Activated naive CD4-positive, alpha-beta T cell treated with anti-CD3 and anti-CD28 coated beads for 36 hours (primary cell): ENCODE data around the gene MTRF1L. TPM values are rescaled to one million over a fixed set of nuclear protein-coding genes. Genes with fewer than 3 reads are reported as not detected.

Experiments used
- CTCF ChIA-PET: fragments of 350-600 bp; sonication (Branson Sonifier 250); formaldehyde crosslinking; loops from one replicate; lab custom pipeline; 2021; ENCODE audit warnings: antibody characterized with exemption; lab: Charles Lee
- DNase-seq: peaks from one replicate; pipeline ENCODE4 v3.0.0-alpha.2; 2020
- H3K27ac Mint-ChIP-seq: one replicate; pipeline ENCODE4 v1.8.0; 2021; ENCODE audit warnings: mild to moderate bottlenecking, mixed read lengths
- H3K27me3 Mint-ChIP-seq: one replicate; pipeline ENCODE4 v1.8.0; 2021; ENCODE audit warnings: low read depth, mixed read lengths
- H3K36me3 Mint-ChIP-seq: one replicate; pipeline ENCODE4 v1.8.0; 2021; ENCODE audit warnings: low read depth, mixed read lengths
- H3K4me1 Mint-ChIP-seq: one replicate; pipeline ENCODE4 v1.8.0; 2021; ENCODE audit warnings: low read depth, mixed read lengths
- H3K4me3 Mint-ChIP-seq: one replicate; pipeline ENCODE4 v1.8.0; 2021; ENCODE audit warnings: mild to moderate bottlenecking, moderate library complexity, mixed read lengths
- H3K9me3 Mint-ChIP-seq: one replicate; pipeline ENCODE4 v1.8.0; 2021; ENCODE audit warnings: mixed read lengths
- intact Hi-C: fragments of 100-400 bp; cut with micrococcal nuclease; formaldehyde crosslinking; loops from one replicate; pipeline ENCODE4 v1.15.1; 2023
- total RNA-seq, 2 experiments: library from RNA; stranded (reverse); gene quantifications; one replicate each; pipeline ENCODE4 v1.2.3, GENCODE V29; 2021

The MTRF1L gene
- total RNA-seq, result 10 to 100 TPM; 11.6 to 12.0 TPM

GRCh38 chr6:153002613-153003365 lies at the start of gene MTRF1L:
Gene MTRF1L (minus strand): TSS chr6:153002709. CDS start chr6:153002685, 24 bp downstream.
- Mint-ChIP-seq H3K4me3 (peak within 1 kb of the TSS; percentile 98), H3K27ac (peak within 1 kb of the TSS; percentile 94), H3K36me3 (peaks cover 18% of the 10 kb centered on the region), H3K9me3 (no peaks in the 10 kb centered on the region), H3K27me3 (no peaks in the 10 kb centered on the region), H3K4me1 (peaks cover 33% of the 10 kb centered on the region)
- intact Hi-C loops, result loop anchor here (1.0 to 5.0 kb wide), 11 partner anchors 20 to 1610 kb away; partner anchors contain the start of genes RMND1 and ZBTB2
- CTCF ChIA-PET, result no interaction called here
- peak; percentile 95 for DNase-seq

GRCh38 chr6:153051801-153052200 lies 49.3 kb upstream of the MTRF1L start:
- CTCF ChIA-PET, result interaction anchor here (0.8 to 1.0 kb wide), 2 partner anchors 14 to 56 kb away, joined by 3 to 5 read pairs; no protein-coding TSS in a partner anchor
- no peaks in the 10 kb centered on the region for H3K4me1 Mint-ChIP-seq
- peaks cover 6% of the 10 kb centered on the region for H3K27me3 Mint-ChIP-seq
- no peak overlapping the region for H3K27ac Mint-ChIP-seq
- no peaks in the 10 kb centered on the region for H3K9me3 Mint-ChIP-seq
- DNase-seq, result no peak
- intact Hi-C loops, result no loop called here
- H3K4me3 Mint-ChIP-seq, result no peak overlapping the region
- H3K36me3 Mint-ChIP-seq, result no peaks in the 10 kb centered on the region

DNA sequence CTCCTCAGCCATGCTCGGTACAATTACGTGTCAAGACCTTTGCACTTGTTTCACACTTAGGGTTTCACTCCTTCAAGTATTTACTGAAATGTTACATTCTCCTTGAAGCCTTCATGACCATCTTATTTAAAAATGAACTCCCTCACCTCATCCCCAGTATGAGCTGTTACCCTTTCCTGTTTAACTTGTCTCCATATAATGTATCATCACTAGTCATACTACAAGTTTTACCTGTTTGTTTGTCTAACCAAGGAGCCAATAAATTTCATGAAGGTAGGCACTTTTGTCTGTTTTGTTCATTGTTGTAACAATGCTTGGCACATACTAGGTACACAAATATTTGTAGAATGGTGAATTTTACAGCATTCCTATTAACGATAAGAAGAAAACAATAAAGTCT lies 46.1 kb upstream of the MTRF1L start:
- H3K4me3 Mint-ChIP-seq, result no peak overlapping the region
- no peaks in the 10 kb centered on the region for H3K9me3 Mint-ChIP-seq
- no peak overlapping the region for H3K27ac Mint-ChIP-seq
- no peaks in the 10 kb centered on the region for H3K4me1 Mint-ChIP-seq
- no peaks in the 10 kb centered on the region for H3K27me3 Mint-ChIP-seq
- no peak for DNase-seq
- intact Hi-C loops, result no loop called here
- no peaks in the 10 kb centered on the region for H3K36me3 Mint-ChIP-seq
- CTCF ChIA-PET, result no interaction called here

DNA sequence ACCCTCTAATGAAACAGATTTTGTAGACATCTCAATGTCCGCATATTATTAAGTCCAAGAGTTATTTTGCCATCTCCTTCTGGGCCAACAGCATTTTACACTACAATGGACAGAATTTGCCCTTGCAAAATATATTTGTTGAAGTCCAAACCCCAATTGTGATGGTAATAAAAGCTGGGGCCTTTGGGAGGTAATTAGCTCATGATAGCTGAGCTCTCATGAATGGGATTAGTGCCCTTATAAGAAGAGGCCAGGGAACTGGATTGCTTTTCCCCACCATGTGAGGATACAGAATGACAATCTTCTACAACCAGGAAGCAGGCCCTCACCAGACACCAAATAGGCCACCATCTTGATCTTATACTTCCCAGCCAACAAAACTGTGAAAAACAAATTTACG lies 44.9 kb upstream of the MTRF1L start:
- peaks cover 3% of the 10 kb centered on the region for H3K27me3 Mint-ChIP-seq
- DNase-seq, result no peak
- no peaks in the 10 kb centered on the region for H3K36me3 Mint-ChIP-seq
- no peaks in the 10 kb centered on the region for H3K9me3 Mint-ChIP-seq
- H3K4me1 Mint-ChIP-seq, result no peaks in the 10 kb centered on the region
- CTCF ChIA-PET, result no interaction called here
- H3K4me3 Mint-ChIP-seq, result no peak overlapping the region
- no peak overlapping the region for H3K27ac Mint-ChIP-seq
- intact Hi-C loops, result no loop called here

DNA sequence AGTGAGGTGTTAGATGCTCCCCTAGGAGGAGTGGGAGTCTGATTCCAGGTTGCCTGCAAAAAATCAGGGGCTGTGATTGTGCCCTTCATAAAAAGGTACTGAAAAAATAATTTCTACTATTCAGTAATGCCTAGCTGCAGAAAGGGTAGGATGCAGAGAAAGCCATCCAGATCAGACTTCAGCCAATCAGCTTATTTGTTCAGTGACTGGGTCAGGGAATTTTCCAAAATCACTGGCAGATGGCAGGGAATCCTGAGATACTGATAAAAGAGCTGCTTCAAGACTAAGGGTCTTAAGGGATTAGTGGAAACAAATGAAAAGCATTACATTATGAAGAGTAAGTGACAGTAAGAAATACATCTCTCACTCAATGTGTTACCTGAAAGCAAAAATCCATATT lies 42.8 kb upstream of the MTRF1L start:
- Mint-ChIP-seq H3K27me3 (peaks cover 6% of the 10 kb centered on the region), H3K4me3 (no peak overlapping the region), H3K9me3 (no peaks in the 10 kb centered on the region), H3K36me3 (no peaks in the 10 kb centered on the region), H3K4me1 (no peaks in the 10 kb centered on the region), H3K27ac (no peak overlapping the region)
- no peak for DNase-seq
- CTCF ChIA-PET, result no interaction called here
- intact Hi-C loops, result no loop called here

DNA sequence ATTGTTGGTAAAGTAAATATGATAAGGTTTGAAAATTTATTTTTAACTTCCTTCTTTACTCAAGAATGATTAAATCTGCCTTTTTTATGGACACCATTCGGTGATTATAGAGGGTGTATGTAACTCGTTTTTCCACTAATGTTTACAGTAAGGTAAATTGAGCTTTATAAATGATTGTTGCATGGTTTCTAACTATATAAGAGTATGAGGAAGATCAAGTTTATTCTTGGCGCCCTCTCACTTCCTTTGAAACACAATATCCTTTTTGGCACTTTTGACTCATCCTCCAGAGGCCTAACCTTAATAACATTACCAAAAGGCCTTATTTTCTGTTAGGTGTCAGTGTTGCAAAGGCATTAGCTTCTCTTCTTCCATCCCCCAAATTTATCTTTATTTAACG lies 41.8 kb upstream of the MTRF1L start:
- CTCF ChIA-PET, result no interaction called here
- DNase-seq, result no peak

DNA sequence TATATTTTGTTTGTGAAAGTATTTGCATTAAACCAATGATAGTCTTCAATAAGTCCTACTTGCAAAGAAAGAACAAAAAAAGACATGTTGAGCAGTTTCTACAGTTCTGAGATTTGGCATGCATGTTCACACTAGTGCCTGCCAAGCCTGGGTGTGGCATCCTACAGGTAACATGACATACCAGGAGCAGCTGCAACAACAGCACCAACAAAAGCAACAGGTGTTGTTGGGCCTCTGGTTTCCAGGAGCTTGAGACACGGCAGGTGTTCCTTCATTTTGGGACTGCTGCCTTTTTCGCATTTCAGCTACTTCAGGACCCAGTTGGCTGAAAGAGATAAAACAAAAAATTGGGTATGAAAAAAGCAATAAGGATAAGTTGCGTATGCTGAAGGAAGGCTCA lies 41.2 kb upstream of the MTRF1L start:
- intact Hi-C loops, result no loop called here
- no peak for DNase-seq
- Mint-ChIP-seq H3K27ac (no peak overlapping the region), H3K27me3 (peaks cover 6% of the 10 kb centered on the region), H3K4me1 (no peaks in the 10 kb centered on the region), H3K36me3 (no peaks in the 10 kb centered on the region), H3K4me3 (no peak overlapping the region), H3K9me3 (no peaks in the 10 kb centered on the region)
- CTCF ChIA-PET, result no interaction called here

More for the DNA sequence above, 41.8 kb upstream of the MTRF1L start:
- intact Hi-C loops, result no loop called here
- Mint-ChIP-seq H3K4me3 (no peak overlapping the region), H3K9me3 (no peaks in the 10 kb centered on the region), H3K27ac (no peak overlapping the region), H3K36me3 (no peaks in the 10 kb centered on the region), H3K27me3 (peaks cover 6% of the 10 kb centered on the region), H3K4me1 (no peaks in the 10 kb centered on the region)

DNA sequence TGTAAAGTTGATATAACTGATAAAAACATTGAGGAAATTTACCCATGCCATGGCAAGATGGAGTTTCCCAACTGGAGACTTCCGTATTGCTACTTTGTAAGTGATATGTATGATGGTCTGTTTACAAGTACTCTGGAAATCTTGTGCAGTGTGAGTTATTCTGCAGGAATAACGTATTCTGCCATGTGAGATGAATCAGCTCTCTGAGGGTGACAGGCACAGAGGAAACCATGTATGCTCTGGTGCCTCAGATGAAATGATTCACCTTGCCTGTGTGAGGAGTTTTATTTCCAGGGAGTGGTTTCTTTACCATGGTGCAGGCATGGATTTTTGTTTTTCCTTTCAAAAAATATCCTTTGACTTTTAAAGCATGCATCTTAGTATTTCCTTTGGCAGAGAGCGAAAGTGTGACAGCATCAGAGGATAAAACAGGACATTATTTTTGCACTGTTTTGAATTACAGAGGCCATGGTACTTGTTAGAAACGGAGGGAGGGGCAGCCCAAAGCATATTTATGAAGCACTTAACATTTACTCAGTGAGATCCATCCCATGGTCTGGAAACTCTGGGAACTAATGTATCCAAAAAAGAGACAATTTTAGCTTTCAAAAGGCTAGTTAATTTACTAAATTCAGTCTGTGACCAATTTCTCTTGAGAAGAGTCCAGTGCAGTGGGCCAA lies 36.0 kb upstream of the MTRF1L start:
- peaks cover 9% of the 10 kb centered on the region for H3K27me3 Mint-ChIP-seq
- H3K27ac Mint-ChIP-seq, result no peak overlapping the region
- no peaks in the 10 kb centered on the region for H3K4me1 Mint-ChIP-seq
- no peaks in the 10 kb centered on the region for H3K36me3 Mint-ChIP-seq
- CTCF ChIA-PET, result interaction anchor here (0.6 kb wide), 1 partner anchor 13 kb away, joined by 5 read pairs; no protein-coding TSS in a partner anchor
- intact Hi-C loops, result no loop called here
- no peak for DNase-seq
- no peaks in the 10 kb centered on the region for H3K9me3 Mint-ChIP-seq
- no peak overlapping the region for H3K4me3 Mint-ChIP-seq

DNA sequence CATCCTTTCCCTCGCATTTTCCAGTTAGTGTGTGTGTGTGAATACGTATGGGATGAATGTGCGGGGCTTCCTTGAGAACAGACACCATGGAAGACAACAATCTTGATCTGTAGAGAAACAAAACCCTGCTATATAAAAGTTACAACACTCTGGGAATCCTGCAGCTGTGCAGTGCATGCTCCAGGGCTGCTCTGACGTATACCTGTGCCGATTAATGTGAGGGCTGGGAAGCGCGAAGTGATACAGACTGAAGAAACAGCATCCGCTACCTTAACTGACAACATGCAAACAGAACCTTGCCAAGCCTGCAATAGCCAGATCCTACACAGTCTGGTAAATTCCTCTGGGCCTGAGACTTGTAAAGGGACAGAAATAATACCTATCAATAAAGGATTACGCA lies 31.6 kb upstream of the MTRF1L start:
- CTCF ChIA-PET, result interaction anchor here (1.4 kb wide), 1 partner anchor 145 kb away, joined by 3 read pairs; no protein-coding TSS in a partner anchor
- H3K27me3 Mint-ChIP-seq, result peaks cover 10% of the 10 kb centered on the region
- intact Hi-C loops, result loop anchor here (5.0 kb wide), 2 partner anchors 198 to 758 kb away; no protein-coding TSS in a partner anchor
- DNase-seq, result no peak
- no peaks in the 10 kb centered on the region for H3K4me1 Mint-ChIP-seq
- no peak overlapping the region for H3K4me3 Mint-ChIP-seq
- no peaks in the 10 kb centered on the region for H3K36me3 Mint-ChIP-seq
- H3K9me3 Mint-ChIP-seq, result no peaks in the 10 kb centered on the region
- H3K27ac Mint-ChIP-seq, result no peak overlapping the region

DNA sequence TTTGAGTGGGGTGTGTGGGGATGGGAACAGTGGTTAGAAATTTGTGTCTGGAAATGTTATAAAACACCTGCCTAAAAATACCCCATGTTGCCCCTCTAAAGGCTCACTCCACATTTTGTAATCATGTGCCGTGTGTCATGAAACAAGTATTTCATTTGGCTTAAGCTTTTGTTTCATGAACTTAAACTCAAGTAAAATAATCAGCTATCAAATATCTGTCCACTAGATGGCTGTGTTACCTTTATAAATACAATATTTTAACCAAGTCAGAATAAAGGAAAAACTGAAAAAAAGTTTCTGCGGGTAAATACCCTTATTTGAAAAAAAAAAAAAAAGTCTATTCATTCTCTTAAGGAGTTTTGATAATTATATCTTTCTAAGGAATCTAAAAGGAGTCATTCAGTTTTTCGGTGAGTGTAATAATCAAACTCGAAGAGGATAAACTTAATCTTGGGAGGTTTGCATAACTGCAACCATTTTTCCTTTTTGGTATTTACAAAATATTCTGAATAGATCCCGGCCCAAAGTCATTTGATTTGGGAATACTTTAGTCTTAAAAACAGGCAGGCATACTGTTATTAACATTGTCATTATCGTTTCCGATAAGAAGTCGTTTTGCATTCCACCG lies 29.9 kb upstream of the MTRF1L start:
- H3K27ac Mint-ChIP-seq, result no peak overlapping the region
- CTCF ChIA-PET, result interaction anchor here (0.5 to 1.4 kb wide), 4 partner anchors 9 to 134 kb away, joined by 3 to 5 read pairs (median 4); no protein-coding TSS in a partner anchor
- H3K27me3 Mint-ChIP-seq, result peaks cover 7% of the 10 kb centered on the region
- H3K36me3 Mint-ChIP-seq, result no peaks in the 10 kb centered on the region
- no peak overlapping the region for H3K4me3 Mint-ChIP-seq
- no peak for DNase-seq
- intact Hi-C loops, result loop anchor here (1.0 to 5.0 kb wide), 4 partner anchors 200 to 760 kb away; no protein-coding TSS in a partner anchor
- H3K4me1 Mint-ChIP-seq, result no peaks in the 10 kb centered on the region
- H3K9me3 Mint-ChIP-seq, result no peaks in the 10 kb centered on the region

DNA sequence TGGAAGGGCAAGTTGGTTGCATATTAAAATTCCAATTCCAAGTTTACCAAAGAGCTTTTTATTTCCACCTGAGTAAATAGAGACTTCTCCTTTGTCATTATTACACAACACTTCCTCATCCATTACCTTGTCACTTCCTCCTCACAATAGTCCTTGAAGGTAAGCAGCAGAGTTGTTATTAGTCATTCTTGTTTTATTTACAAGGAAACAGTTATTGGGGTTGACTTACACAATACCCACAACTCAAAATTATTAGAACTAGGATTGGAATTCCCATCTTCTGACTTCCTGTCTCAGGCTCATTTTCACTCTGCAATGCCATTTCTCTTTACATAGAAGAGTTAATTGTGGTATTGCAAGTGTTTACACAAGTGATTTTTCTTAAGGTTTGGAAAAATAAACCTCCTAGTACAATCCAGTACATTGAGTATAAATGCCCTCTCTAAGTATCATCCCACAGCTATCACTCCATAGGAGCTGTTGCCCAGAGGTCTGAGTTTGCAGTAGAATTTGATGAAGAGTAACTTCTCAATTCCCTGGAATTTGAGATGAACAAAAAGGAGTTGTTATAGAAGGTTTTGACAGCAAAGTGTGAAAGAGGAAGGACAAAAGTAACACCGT lies 28.9 kb upstream of the MTRF1L start:
- no peak for DNase-seq
- Mint-ChIP-seq H3K9me3 (no peaks in the 10 kb centered on the region), H3K27me3 (peaks cover 7% of the 10 kb centered on the region), H3K4me3 (no peak overlapping the region), H3K4me1 (no peaks in the 10 kb centered on the region), H3K27ac (no peak overlapping the region), H3K36me3 (no peaks in the 10 kb centered on the region)
- CTCF ChIA-PET, result interaction anchor here (0.7 to 1.4 kb wide), 3 partner anchors 10 to 106 kb away, joined by 4 to 5 read pairs (median 4); no protein-coding TSS in a partner anchor
- intact Hi-C loops, result loop anchor here (5.0 kb wide), 2 partner anchors 201 to 761 kb away; no protein-coding TSS in a partner anchor

- Mint-ChIP-seq H3K27ac (no peak overlapping the region), H3K4me1 (peaks cover 1% of the 10 kb centered on the region), H3K27me3 (peaks cover 10% of the 10 kb centered on the region), H3K36me3 (no peaks in the 10 kb centered on the region), H3K4me3 (no peak overlapping the region), H3K9me3 (no peaks in the 10 kb centered on the region)
- DNase-seq, result no peak
- CTCF ChIA-PET, result no interaction called here
- intact Hi-C loops, result loop anchor here (10.0 kb wide), 1 partner anchor 544 kb away; no protein-coding TSS in a partner anchor
Observed at GRCh38 chr6:153028963-153029362, 26.5 kb upstream of the MTRF1L start.
